ENCODE results near the gene BBS1.
"Not testable (repeated sequence)": the region's sequence is repeated elsewhere in the genome, so short reads cannot be mapped to it uniquely, and the experiment has no call there.

The BBS1 gene

DNA sequence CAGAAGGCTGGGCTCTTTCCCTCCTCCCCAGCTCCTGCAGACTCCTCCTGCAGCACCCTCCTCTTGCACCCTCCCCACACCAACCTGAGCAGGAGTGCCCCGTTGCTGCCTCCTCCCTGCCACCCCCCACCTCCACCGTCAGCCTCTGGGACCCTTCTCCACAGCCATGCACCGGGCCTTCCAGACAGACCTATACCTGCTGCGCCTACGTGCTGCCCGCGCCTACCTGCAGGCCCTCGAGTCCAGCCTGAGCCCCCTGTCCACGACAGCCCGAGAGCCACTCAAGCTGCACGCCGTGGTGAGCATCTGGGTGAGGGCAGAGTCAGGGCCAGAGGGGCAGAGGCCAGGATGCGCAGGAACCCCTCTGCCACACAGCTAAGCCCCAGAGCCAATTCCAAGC is 19.2 kb downstream of the BBS1 start:
- no peak overlapping the region for H3K4me3 ChIP-seq (ENCODE audit: low read depth, low read length)
- TF ChIP-seq, protein P1, sequence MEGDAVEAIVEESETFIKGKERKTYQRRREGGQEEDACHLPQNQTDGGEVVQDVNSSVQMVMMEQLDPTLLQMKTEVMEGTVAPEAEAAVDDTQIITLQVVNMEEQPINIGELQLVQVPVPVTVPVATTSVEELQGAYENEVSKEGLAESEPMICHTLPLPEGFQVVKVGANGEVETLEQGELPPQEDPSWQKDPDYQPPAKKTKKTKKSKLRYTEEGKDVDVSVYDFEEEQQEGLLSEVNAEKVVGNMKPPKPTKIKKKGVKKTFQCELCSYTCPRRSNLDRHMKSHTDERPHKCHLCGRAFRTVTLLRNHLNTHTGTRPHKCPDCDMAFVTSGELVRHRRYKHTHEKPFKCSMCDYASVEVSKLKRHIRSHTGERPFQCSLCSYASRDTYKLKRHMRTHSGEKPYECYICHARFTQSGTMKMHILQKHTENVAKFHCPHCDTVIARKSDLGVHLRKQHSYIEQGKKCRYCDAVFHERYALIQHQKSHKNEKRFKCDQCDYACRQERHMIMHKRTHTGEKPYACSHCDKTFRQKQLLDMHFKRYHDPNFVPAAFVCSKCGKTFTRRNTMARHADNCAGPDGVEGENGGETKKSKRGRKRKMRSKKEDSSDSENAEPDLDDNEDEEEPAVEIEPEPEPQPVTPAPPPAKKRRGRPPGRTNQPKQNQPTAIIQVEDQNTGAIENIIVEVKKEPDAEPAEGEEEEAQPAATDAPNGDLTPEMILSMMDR (IDR thresholded peaks at IDR 0.05; ENCODE audit: borderline replicate concordance, insufficient read depth, low read depth, low read length), result no peak

DNA sequence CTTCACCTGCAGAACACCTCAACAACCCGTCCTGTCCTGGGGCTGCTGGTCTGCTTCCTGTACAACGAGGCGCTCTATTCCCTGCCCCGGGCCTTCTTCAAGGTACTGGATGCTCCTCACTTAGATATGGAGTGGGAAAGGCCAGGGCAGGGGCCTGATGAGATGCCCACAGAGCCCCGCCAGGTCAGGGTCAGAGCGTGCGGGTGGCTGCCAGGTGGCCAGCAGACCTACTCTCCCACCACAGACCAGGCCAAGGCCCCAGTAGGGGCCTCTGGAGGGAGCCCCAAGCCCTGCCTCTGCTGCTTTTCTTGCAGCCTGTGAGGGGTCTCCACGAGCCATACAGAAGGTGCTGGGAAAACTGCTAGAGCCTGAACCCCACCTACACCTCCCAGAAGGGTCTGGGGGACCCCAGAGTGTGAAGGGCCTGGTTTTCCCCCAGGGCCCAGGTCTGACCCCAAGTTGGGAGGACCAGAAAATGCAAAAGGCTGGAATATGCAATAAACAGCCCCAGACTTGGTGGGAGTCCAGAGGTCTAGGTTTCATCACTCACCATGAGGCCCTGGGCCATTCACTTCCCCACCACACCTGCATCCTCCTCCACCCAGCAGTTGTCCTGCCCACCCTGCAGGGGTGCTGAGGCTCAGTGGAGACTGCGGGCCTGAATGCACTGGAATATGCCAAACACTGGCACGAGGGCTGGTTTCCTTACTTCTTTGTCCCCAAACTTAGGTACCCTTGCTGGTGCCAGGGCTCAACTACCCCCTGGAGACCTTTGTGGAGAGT is 20.7 kb downstream of the BBS1 start:
- TF ChIP-seq, protein P1 (IDR thresholded peaks at IDR 0.05; ENCODE audit: borderline replicate concordance, insufficient read depth, low read depth, low read length), result no peak
- no peak overlapping the region for H3K4me3 ChIP-seq (ENCODE audit: low read depth, low read length)

DNA sequence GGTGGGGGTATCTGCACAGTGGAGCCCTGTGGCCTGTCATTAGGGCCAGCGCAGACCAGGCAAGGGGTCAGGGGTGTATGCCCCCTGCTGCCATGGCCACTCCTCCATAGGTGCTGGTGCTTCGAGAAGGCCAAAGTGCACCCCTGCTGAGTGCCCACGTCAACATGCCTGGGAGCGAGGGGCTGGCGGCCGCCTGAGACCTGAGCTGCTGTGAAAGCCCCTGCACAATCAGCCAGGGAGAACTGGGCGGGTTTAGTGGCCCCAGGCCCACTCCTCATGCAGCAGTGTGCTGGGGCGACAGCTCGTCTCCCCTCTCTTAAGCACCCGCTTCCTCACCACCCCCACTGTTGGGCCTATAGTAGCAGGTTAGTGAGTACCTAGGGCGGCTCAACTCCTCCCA is 21.4 kb downstream of the BBS1 start:
- TF ChIP-seq, protein P1 (IDR thresholded peaks at IDR 0.05; ENCODE audit: borderline replicate concordance, insufficient read depth, low read depth, low read length), result no peak
- no peak overlapping the region for H3K4me3 ChIP-seq (ENCODE audit: low read depth, low read length)

GRCh38 chr11:66532784-66533183 is 22.3 kb downstream of the BBS1 start:
- no peak overlapping the region for H3K4me3 ChIP-seq (ENCODE audit: low read depth, low read length)
- TF ChIP-seq, protein P1 (IDR thresholded peaks at IDR 0.05; ENCODE audit: borderline replicate concordance, insufficient read depth, low read depth, low read length), result no peak

DNA sequence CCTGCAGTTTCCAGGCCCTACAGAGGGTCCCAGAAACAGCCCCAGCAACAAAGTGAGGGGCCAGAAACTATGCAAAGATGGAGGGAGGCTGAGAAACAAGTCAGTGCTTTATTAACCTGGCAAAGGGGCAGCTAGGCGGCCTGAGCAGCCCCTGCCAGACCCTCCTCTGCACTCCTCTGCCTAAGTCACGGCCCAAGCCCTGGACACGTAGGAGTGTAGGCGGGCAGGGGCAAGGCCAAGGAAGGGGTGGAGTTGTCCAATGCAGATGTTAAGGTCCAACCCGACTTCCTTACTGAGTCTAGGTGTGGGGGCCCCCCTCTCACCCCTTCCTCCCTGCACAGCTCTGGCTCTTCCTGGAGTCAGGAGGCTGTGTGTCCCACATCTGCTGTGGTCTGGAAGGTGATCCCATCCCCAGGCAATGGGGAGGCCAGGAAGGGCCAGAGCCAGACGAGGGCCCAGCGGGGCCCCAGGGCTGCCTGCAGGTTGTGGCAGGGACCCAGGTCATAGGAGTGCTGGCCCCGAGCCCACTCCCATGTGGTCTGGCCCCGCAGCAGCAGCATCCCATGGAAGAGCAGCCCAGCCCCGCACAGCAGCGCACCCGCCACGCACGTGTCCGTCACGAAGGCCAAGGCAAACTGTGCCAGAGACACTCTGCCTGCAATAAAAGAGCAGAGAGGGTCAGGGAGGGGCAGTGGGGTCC is 28.9 kb downstream of the BBS1 start:
- TF ChIP-seq, protein P1 (IDR thresholded peaks at IDR 0.05; ENCODE audit: borderline replicate concordance, insufficient read depth, low read depth, low read length), result no peak
- H3K4me3 ChIP-seq (ENCODE audit: low read depth, low read length), result no peak overlapping the region

DNA sequence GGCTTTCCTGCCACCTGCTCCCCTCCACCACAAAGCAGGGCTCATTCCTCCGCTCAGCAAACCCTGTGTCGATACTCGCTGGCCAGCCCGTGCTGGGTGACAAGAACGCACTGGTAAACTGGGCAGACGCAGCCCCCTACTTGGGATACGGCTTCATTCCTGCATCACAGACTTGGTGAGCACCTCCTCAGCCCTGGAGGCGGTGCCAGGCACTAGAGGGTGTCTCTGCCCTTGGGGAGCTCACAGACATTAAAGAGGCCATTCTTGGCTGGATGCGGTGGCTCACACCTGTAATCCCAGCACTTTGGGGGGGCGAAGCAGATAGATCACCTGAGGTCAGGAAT is 29.4 kb downstream of the BBS1 start:
- TF ChIP-seq, protein P1 (IDR thresholded peaks at IDR 0.05; ENCODE audit: borderline replicate concordance, insufficient read depth, low read depth, low read length), result no peak
- H3K4me3 ChIP-seq (ENCODE audit: low read depth, low read length), result no peak overlapping the region

- not testable (repeated sequence) for H3K4me3 ChIP-seq (ENCODE audit: low read depth, low read length)
Observed at GRCh38 chr11:66540598-66540997, 30.2 kb downstream of the BBS1 start.

Measured in GM12875 (cell line).